Activated T-helper 2 cell treated with anti-CD3 and anti-CD28 coated beads, Interferon-gamma antibody, Interleukin-2, Interleukin-4, amounts not matched to agents 10 μg/mL and 5 μg/mL and 100 μg/mL, durations not matched to agents 14 hours and 24 hours and 36 hours (primary cell): ENCODE measurements around the gene TAF11L5. TPM values are rescaled to one million over a fixed set of nuclear protein-coding genes. Genes with fewer than 3 reads are reported as not detected.
A peak's percentile ranks its signal among the peaks of the same experiment; 100 is the strongest.
"Not testable (repeated sequence)": the region's sequence is repeated elsewhere in the genome, so short reads cannot be mapped to it uniquely, and the experiment has no call there.

ENCODE experiments used
- DNase-seq: peaks from one replicate; pipeline ENCODE4 v3.0.0; 2021; ENCODE audit warnings: low spot score
- H3K27ac Mint-ChIP-seq: one replicate; pipeline ENCODE4 v1.8.0; 2021; ENCODE audit warnings: mixed read lengths
- H3K27me3 Mint-ChIP-seq: one replicate; pipeline ENCODE4 v1.8.0; 2021; ENCODE audit warnings: low read depth, mixed read lengths
- H3K36me3 Mint-ChIP-seq: one replicate; pipeline ENCODE4 v1.8.0; 2021; ENCODE audit warnings: low read depth, mixed read lengths
- H3K4me1 Mint-ChIP-seq: one replicate; pipeline ENCODE4 v1.8.0; 2021; ENCODE audit warnings: low read depth, mixed read lengths
- H3K4me3 Mint-ChIP-seq: one replicate; pipeline ENCODE4 v1.8.0; 2021; ENCODE audit warnings: low read depth, mild to moderate bottlenecking, moderate library complexity, mixed read lengths
- H3K9me3 Mint-ChIP-seq: one replicate; pipeline ENCODE4 v1.8.0; 2021; ENCODE audit warnings: mixed read lengths
- intact Hi-C: fragments of 100-400 bp; cut with micrococcal nuclease; formaldehyde crosslinking; loops from one replicate; pipeline ENCODE4 v1.15.1; 2023
- total RNA-seq: library from RNA; stranded (reverse); gene quantifications from 2 replicates; pipeline ENCODE4 v1.2.3, GENCODE V29; 2022

The TAF11L5 gene
- total RNA-seq, 1 donor from 2014 or later, result not detected

GRCh38 chr5:17518067-17518466 lies 7.0 kb upstream of the TAF11L5 start, which contains the start of gene TAF11L3:
TAF11L3 (plus strand) TSS chr5:17518367.
- H3K4me1 Mint-ChIP-seq, H3K4me3 Mint-ChIP-seq, intact Hi-C loops, DNase-seq, H3K27me3 Mint-ChIP-seq, H3K36me3 Mint-ChIP-seq, H3K9me3 Mint-ChIP-seq, H3K27ac Mint-ChIP-seq: not testable (repeated sequence)

- H3K4me1 Mint-ChIP-seq, H3K27ac Mint-ChIP-seq, H3K4me3 Mint-ChIP-seq, DNase-seq, H3K27me3 Mint-ChIP-seq, H3K9me3 Mint-ChIP-seq, intact Hi-C loops, H3K36me3 Mint-ChIP-seq: not testable (repeated sequence)
Measured at GRCh38 chr5:17519508-17519907, 5.5 kb upstream of the TAF11L5 start.

GRCh38 chr5:17521501-17521900 lies 3.5 kb upstream of the TAF11L5 start, which contains the start of gene TAF11L4:
TAF11L4 (plus strand) TSS chr5:17521801.
- H3K4me3 Mint-ChIP-seq, H3K9me3 Mint-ChIP-seq, intact Hi-C loops, H3K4me1 Mint-ChIP-seq, H3K27ac Mint-ChIP-seq, H3K27me3 Mint-ChIP-seq, H3K36me3 Mint-ChIP-seq, DNase-seq: not testable (repeated sequence)

- H3K4me3 Mint-ChIP-seq, H3K4me1 Mint-ChIP-seq, H3K9me3 Mint-ChIP-seq, intact Hi-C loops, H3K27me3 Mint-ChIP-seq, H3K36me3 Mint-ChIP-seq, H3K27ac Mint-ChIP-seq: not testable (repeated sequence)
- DNase-seq, result peak; percentile 12
Measured at GRCh38 chr5:17526504-17526903, 1.5 kb downstream of the TAF11L5 start.

GRCh38 chr5:17528369-17528768 lies 3.3 kb downstream of the TAF11L5 start, which contains the start of gene TAF11L6:
TAF11L6 (plus strand) TSS chr5:17528669.
- H3K4me1 Mint-ChIP-seq, H3K4me3 Mint-ChIP-seq, DNase-seq, H3K27ac Mint-ChIP-seq, H3K9me3 Mint-ChIP-seq, intact Hi-C loops, H3K27me3 Mint-ChIP-seq, H3K36me3 Mint-ChIP-seq: not testable (repeated sequence)

Other genes with a start within 250 kb of the TAF11L5 start
- gene TAF11L2, start 27.0 kb upstream of the TAF11L5 start, total RNA-seq, result not detected in 2 replicates
- not detected in 2 replicates for gene TAF11L3, start 6.9 kb upstream of the TAF11L5 start, total RNA-seq
- gene TAF11L4, start 3.4 kb upstream of the TAF11L5 start, total RNA-seq, result not detected in 2 replicates
- gene TAF11L6, start 3.4 kb downstream of the TAF11L5 start, total RNA-seq, result not detected in 2 replicates
- not detected in 2 replicates for gene TAF11L7, start 60.5 kb downstream of the TAF11L5 start, total RNA-seq
- gene TAF11L8, start 65.7 kb downstream of the TAF11L5 start, total RNA-seq, result not detected in 2 replicates
- not detected in 2 replicates for gene TAF11L9, start 69.2 kb downstream of the TAF11L5 start, total RNA-seq
- not detected in 2 replicates for gene TAF11L10, start 72.6 kb downstream of the TAF11L5 start, total RNA-seq
- gene TAF11L11, start 78.9 kb downstream of the TAF11L5 start, total RNA-seq, result not detected in 2 replicates
- gene TAF11L12, start 85.2 kb downstream of the TAF11L5 start, total RNA-seq, result not detected in 2 replicates
- not detected in 2 replicates for gene TAF11L13, start 106.9 kb downstream of the TAF11L5 start, total RNA-seq
- gene TAF11L14, start 109.2 kb downstream of the TAF11L5 start, total RNA-seq, result not detected in 2 replicates